ENCODE results near the gene SPATA31C1.

GRCh38 chr9:87973122-87973521, 55.4 kb downstream of the SPATA31C1 start:
- TF ChIP-seq POLR2A (IDR thresholded peaks at IDR 0.05): no peak
- no peak for TF ChIP-seq EP300 (IDR thresholded peaks at IDR 0.05)
- TF ChIP-seq CTCF (IDR thresholded peaks at IDR 0.05): no peak
